Measurements from ENCODE around the gene C8B.

C8B gene

GRCh38 chr1:56979986-56980755, 14.4 kb upstream of the C8B start:
- TF ChIP-seq TAF1 (IDR thresholded peaks at IDR 0.05; ENCODE audit: low read depth), result no peak
- no peak for TF ChIP-seq CREB1 (IDR thresholded peaks at IDR 0.05; ENCODE audit: low read depth)
- TF ChIP-seq TCF12 (IDR thresholded peaks at IDR 0.05; ENCODE audit: low read depth), result no peak
- TF ChIP-seq CEBPB (IDR thresholded peaks at IDR 0.05), result no peak
- TF ChIP-seq RAD21 (IDR thresholded peaks at IDR 0.05; ENCODE audit: low read depth), result no peak
- TF ChIP-seq FOXM1 (IDR thresholded peaks at IDR 0.05; ENCODE audit: borderline replicate concordance, low read depth), result no peak
- no peak for TF ChIP-seq TEAD4 (IDR thresholded peaks at IDR 0.05)

GRCh38 chr1:56978819-56979218, 13.0 kb upstream of the C8B start:
- no peak for TF ChIP-seq ZBTB7A (IDR thresholded peaks at IDR 0.05; ENCODE audit: low read depth)
- no peak for TF ChIP-seq EP300 (IDR thresholded peaks at IDR 0.05; ENCODE audit: borderline replicate concordance)
- peak; percentile 40; the same call in 1 of the 2 replicates for TF ChIP-seq REST (IDR thresholded peaks at IDR 0.05; ENCODE audit: low read depth)

GRCh38 chr1:56977910-56978309, 12.1 kb upstream of the C8B start:
- no peak for TF ChIP-seq REST (IDR thresholded peaks at IDR 0.05; ENCODE audit: low read depth)
- no peak for TF ChIP-seq CEBPB (IDR thresholded peaks at IDR 0.05)
- TF ChIP-seq YY1 (IDR thresholded peaks at IDR 0.05; ENCODE audit: low read depth), result no peak
- TF ChIP-seq TCF12 (IDR thresholded peaks at IDR 0.05; ENCODE audit: low read depth), result no peak
- no peak for TF ChIP-seq EGR1 (IDR thresholded peaks at IDR 0.05)
- no peak for TF ChIP-seq CREB1 (IDR thresholded peaks at IDR 0.05; ENCODE audit: low read depth)
- no peak for TF ChIP-seq TEAD4 (IDR thresholded peaks at IDR 0.05)
- TF ChIP-seq NFIC (IDR thresholded peaks at IDR 0.05), result no peak
- no peak for TF ChIP-seq MAX (IDR thresholded peaks at IDR 0.05)
- no peak for TF ChIP-seq FOXM1 (IDR thresholded peaks at IDR 0.05; ENCODE audit: borderline replicate concordance, low read depth)
- TF ChIP-seq ZBTB7A (IDR thresholded peaks at IDR 0.05; ENCODE audit: low read depth), result no peak
- TF ChIP-seq TAF1 (IDR thresholded peaks at IDR 0.05; ENCODE audit: low read depth), result no peak
- TF ChIP-seq USF1 (IDR thresholded peaks at IDR 0.05), result no peak
- TF ChIP-seq EP300 (IDR thresholded peaks at IDR 0.05; ENCODE audit: borderline replicate concordance), result no peak
- TF ChIP-seq RAD21 (IDR thresholded peaks at IDR 0.05; ENCODE audit: low read depth), result no peak

GRCh38 chr1:56975446-56975845, 9.6 kb upstream of the C8B start:
- TF ChIP-seq TEAD4 (IDR thresholded peaks at IDR 0.05) (no peak), YY1 (IDR thresholded peaks at IDR 0.05; ENCODE audit: low read depth) (no peak), FOXM1 (IDR thresholded peaks at IDR 0.05; ENCODE audit: borderline replicate concordance, low read depth) (no peak), CEBPB (IDR thresholded peaks at IDR 0.05) (no peak), ZBTB7A (IDR thresholded peaks at IDR 0.05; ENCODE audit: low read depth) (no peak), EP300 (IDR thresholded peaks at IDR 0.05; ENCODE audit: borderline replicate concordance) (no peak), MAX (IDR thresholded peaks at IDR 0.05) (no peak), REST (IDR thresholded peaks at IDR 0.05; ENCODE audit: low read depth) (no peak), EGR1 (IDR thresholded peaks at IDR 0.05) (no peak), NFIC (IDR thresholded peaks at IDR 0.05) (no peak), TCF12 (IDR thresholded peaks at IDR 0.05; ENCODE audit: low read depth) (no peak), RAD21 (IDR thresholded peaks at IDR 0.05; ENCODE audit: low read depth) (no peak), USF1 (IDR thresholded peaks at IDR 0.05) (no peak), TAF1 (IDR thresholded peaks at IDR 0.05; ENCODE audit: low read depth) (no peak), CREB1 (IDR thresholded peaks at IDR 0.05; ENCODE audit: low read depth) (no peak)

All from Ishikawa (cell line).